Fibroblast of the aortic adventitia (primary cell): ENCODE data around the gene NME7. TPM values are rescaled to one million over a fixed set of nuclear protein-coding genes. Genes with fewer than 3 reads are reported as not detected.

Experiments
- DNase-seq: peaks from one replicate; pipeline ENCODE4 v3.0.0-alpha.2; 2010; ENCODE audit warnings: low read depth
- H3K4me3 ChIP-seq: 2 replicates; pipeline ENCODE4 v1.5.1; 2011; ENCODE audit warnings: low read depth, mild to moderate bottlenecking, control low read depth, low read length, moderate library complexity
- total RNA-seq: library from RNA; depleted of rRNA; stranded (reverse); fragments of >200 nt; gene quantifications from 2 replicates; pipeline ENCODE4 v1.2.3, GENCODE V29; 2012; ENCODE audit warnings: low replicate concordance
- TF ChIP-seq, protein P1 (sequence below): IDR thresholded peaks from 2 replicates; pipeline ENCODE4 v1.5.1; 2011; ENCODE audit warnings: mild to moderate bottlenecking, low read length, control low read depth, inconsistent platforms; ENCODE audit not compliant: insufficient read depth

NME7 gene
- total RNA-seq, 1 donor = 36.0 TPM

DNA sequence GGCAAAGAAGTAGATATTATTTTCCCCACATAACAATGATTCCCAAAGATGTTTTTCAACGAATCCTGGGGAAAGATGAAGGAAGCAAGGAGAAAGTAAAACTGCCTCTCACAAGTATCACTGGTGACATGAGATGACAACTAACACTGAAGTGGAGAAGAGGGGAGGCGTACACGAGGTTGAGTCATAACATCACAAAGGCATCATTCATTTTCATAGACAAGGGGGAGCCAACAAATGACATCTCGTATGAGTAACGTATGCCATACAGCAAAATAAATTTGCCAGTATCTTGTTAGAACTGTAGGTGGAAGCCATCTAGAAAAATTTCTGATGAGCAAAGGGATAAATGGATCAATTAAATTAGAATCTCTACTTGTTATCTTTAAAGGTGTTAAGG is 204.5 kb downstream of the NME7 start:
- TF ChIP-seq, protein P1, sequence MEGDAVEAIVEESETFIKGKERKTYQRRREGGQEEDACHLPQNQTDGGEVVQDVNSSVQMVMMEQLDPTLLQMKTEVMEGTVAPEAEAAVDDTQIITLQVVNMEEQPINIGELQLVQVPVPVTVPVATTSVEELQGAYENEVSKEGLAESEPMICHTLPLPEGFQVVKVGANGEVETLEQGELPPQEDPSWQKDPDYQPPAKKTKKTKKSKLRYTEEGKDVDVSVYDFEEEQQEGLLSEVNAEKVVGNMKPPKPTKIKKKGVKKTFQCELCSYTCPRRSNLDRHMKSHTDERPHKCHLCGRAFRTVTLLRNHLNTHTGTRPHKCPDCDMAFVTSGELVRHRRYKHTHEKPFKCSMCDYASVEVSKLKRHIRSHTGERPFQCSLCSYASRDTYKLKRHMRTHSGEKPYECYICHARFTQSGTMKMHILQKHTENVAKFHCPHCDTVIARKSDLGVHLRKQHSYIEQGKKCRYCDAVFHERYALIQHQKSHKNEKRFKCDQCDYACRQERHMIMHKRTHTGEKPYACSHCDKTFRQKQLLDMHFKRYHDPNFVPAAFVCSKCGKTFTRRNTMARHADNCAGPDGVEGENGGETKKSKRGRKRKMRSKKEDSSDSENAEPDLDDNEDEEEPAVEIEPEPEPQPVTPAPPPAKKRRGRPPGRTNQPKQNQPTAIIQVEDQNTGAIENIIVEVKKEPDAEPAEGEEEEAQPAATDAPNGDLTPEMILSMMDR = no peak
- no peak for DNase-seq
- no peak overlapping the region for H3K4me3 ChIP-seq

DNA sequence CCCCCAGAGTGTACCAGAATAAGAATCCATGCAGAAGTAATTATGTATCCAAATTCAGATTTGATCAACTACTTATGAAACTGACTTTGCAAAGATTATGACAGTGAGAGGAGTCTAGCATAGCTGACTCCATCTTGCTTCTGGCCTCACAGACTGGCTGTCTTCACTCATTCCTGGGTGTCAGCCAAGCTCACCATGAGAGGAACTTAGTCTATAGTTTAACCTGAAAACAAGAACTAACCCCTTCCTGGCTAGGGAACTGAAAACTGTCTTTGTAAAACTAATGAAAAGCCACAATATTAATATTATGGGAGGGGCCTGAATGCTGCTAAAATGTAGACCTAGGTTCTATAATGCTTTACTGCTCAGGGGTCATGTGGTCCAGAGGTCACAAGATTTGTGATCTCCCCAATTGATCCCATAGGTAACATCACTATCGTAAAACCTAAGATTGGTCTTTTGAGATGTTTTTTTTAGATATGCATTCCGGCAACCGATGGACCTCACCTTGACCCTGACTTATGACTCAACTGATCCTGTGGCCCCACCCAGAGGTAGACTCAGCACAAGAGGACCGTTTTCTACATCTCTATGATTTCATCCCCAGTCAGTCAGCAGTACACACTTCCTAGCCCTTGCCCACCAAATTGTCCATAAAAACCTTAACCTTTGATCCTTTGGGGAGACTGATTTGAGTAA is 206.0 kb downstream of the NME7 start:
- TF ChIP-seq, protein P1 = no peak
- DNase-seq = peak; percentile 18

GRCh38 chr1:169160845-169161495 is 206.6 kb downstream of the NME7 start:
- no peak overlapping the region for H3K4me3 ChIP-seq
- peak; percentile 26 for DNase-seq
- TF ChIP-seq, protein P1 = no peak

More for the DNA sequence above, 206.0 kb downstream of the NME7 start:
- H3K4me3 ChIP-seq = no peak overlapping the region

GRCh38 chr1:169156580-169156979 is 211.0 kb downstream of the NME7 start:
- TF ChIP-seq, protein P1 = no peak
- no peak overlapping the region for H3K4me3 ChIP-seq
- DNase-seq = no peak

DNA sequence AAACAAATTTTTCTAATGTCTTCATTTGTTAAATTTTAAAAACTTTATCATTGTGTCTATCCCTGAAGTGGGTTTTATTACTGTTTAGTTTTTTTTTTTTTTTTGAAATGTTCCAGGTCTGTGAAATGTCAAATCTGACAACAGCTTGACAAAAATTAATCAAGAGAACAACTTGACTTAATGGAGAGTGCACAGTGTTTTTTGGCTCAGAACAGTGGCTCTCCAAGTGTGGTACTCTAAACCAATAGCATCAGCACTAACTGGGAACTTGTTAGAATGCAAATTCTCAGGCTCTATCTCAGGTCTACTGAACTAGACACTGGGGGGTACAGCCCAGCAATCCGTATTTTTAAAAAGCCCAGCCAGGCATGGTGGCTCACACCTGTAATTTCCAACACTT is 211.9 kb downstream of the NME7 start:
- TF ChIP-seq, protein P1 = no peak
- no peak overlapping the region for H3K4me3 ChIP-seq
- DNase-seq = no peak

DNA sequence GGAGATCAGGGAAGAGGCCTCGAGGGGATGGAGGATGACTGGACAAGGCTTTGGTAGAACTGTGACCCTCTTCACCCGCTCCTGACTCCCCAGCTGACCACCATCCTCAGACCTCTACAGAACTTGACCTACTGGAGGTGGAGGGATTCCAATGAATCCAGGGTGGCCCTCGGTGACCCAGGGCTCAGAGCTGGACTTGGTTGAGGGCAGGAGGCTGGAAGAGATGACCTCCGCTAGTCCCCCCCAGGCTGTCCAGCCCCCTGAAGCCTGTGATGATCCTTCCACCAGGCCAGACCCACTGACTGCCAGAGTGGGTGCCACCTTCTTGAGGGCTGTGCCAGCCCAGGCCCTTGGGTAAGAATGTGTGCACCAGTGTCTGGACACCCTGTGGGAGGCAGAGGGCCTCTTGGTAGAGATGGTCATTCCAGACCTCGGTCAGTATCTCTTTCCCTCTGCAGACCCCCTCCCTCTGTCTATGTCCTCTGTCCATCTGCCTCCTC is 216.2 kb downstream of the NME7 start:
- no peak overlapping the region for H3K4me3 ChIP-seq
- DNase-seq = no peak
- TF ChIP-seq, protein P1 = no peak
